Heart right ventricle (tissue), 16 donors: ENCODE measurements around the gene SLC36A1. TPM values are rescaled to one million over a fixed set of nuclear protein-coding genes. Genes with fewer than 3 reads are reported as not detected.
A peak's percentile ranks its signal among the peaks of the same experiment; 100 is the strongest.

ENCODE experiments used
- ATAC-seq, 8 donors: fragments of 200-7000 bp; cut with Tn5 transposase; one replicate each; pipeline ENCODE4 v1.9.1; 2020; ENCODE audit warnings: mild to moderate bottlenecking in 8 of 8, moderate library complexity in 8 of 8, moderate number of reproducible peaks in 1 of 8
- DNase-seq, 2 donors: peaks; one replicate each; pipeline ENCODE4 v3.0.0-alpha.2; 2020
- H3K27ac ChIP-seq, 10 donors: fragments of 200-600 bp; sonication (generic) in 2 of 10; one replicate each; pipeline versions ENCODE4 v1.5.0 to v1.8.0; 2020 to 2022; ENCODE audit warnings: mild to moderate bottlenecking in 3 of 10
- H3K27me3 ChIP-seq, 7 donors: fragments of 200-600 bp; one replicate each; pipeline ENCODE4 v1.8.0; 2021 to 2022; ENCODE audit warnings: mild to moderate bottlenecking in 2 of 7
- H3K36me3 ChIP-seq, 9 donors: fragments of 200-600 bp; sonication (generic) in 1 of 9; one replicate each; pipeline versions ENCODE4 v1.5.0 to v1.8.0; 2020 to 2022; ENCODE audit warnings: mild to moderate bottlenecking in 2 of 9
- H3K4me1 ChIP-seq, 9 donors: fragments of 200-600 bp; sonication (generic) in 1 of 9; one replicate each; pipeline versions ENCODE4 v1.5.0 to v1.8.0; 2020 to 2022; ENCODE audit warnings: mild to moderate bottlenecking in 4 of 9
- H3K4me3 ChIP-seq, 10 donors: fragments of 200-600 bp; sonication (generic) in 2 of 10; one replicate each; pipeline versions ENCODE4 v1.5.0 to v1.8.0; 2020 to 2022; ENCODE audit warnings: mild to moderate bottlenecking in 7 of 10, moderate library complexity in 2 of 10
- H3K9me3 ChIP-seq, 11 donors: fragments of 200-600 bp in 10 of 11; sonication (generic) in 2 of 11; one replicate each; pipeline versions ENCODE4 v1.5.0 to v1.8.0; 2013 to 2022; ENCODE audit warnings: mild to moderate bottlenecking in 2 of 11, control low read depth in 1 of 11, moderate library complexity in 1 of 11
- CTCF ChIP-seq, 9 donors: fragments of 200-600 bp; sonication (generic) in 2 of 9; IDR thresholded peaks; one replicate each; pipeline versions ENCODE4 v1.5.0 to v1.8.0; 2021 to 2022; ENCODE audit warnings: antibody characterized with exemption in 9 of 9, mild to moderate bottlenecking in 5 of 9, moderate library complexity in 1 of 9
- WGBS, 2 donors: extraction: QIAGEN DNeasy Blood & Tissue Kit; methylation state at CpG; one replicate each; pipeline ENCODE4 v1.1.7; 2013; ENCODE audit warnings: inconsistent platforms in 1 of 2; 5-methylcytosine and 5-hydroxymethylcytosine counted together
- intact Hi-C, 10 donors: fragments of 100-400 bp; cut with DNase I; formaldehyde crosslinking; loops; one replicate each; pipeline versions ENCODE4 v1.11.1 to v1.14.2; 2022
- polyA plus RNA-seq, 2 donors: library from polyadenylated mRNA; stranded (reverse); fragments of 200-250 nt; gene quantifications; one replicate each; pipeline ENCODE4 v1.2.3, GENCODE V29; 2013
- total RNA-seq, 10 donors: library from RNA; stranded (reverse); fragmentation: NEBNext Ultra II Directional in 3 of 10; extraction: Animal tissue kit (Norgen Biotek cat#: 25700) in 3 of 10; gene quantifications; one replicate each; pipeline versions ENCODE4 v1.2.1 to v1.2.4, GENCODE V29; 2021 to 2023
- donor health status: Arrhythmogenic right ventricular cardiomyopathy.
- donor health status: ischemic (EF 13 %, LVEDD 7.1; RV severe dilation, severe dysfunction).
- donor health status: healthy with polysubstance abuse.
- donor health status: DM: no; HTN: yes; CAD: no.
- donor health status: DM: no; HTN: no; CAD: no.
- donor health status: ischemic (EF 25% LVEDD 6.9; RV normal size, moderate dysfunction).
- donor health status: ischemic (EF 25% LVEDD 5.7; RV mildly dilated, moderate dysfunction).
- donor health status: healthy.
- donor health status: DM: yes; HTN: yes; CAD: no.
- donor health status: Ischemic cardiomyopathy.
- donor health status: ischemic (EF 35%, LVEDD 5.7; RV mildly dilated, moderate dysfunction).
- donor health status: nonischemic (EF 11% LVEDD 7.7; RV severe dilation, severe dysfunction).
- donor health status: DM: yes; HTN: yes; CAD: no.
- donor health status: PGD.
- donor health status: ischemic (EF 29% LVEDD 5.4; RV normal size, mild dysfunction).
- donor health status: nonischemic (EF 23%, LVEDD 6.1; RV moderate dilation, normal function).

SLC36A1 gene
- total and polyA plus RNA-seq, 12 donors, result 0.94 to 15.3 (median 2.6) TPM

GRCh38 chr5:151459680-151460324, 12.4 kb downstream of the SLC36A1 start:
- peaks cover 0 to 3% (median 0%) of the 10 kb centered on the region in 9 donors for H3K4me1 ChIP-seq
- H3K4me3 ChIP-seq, result no peak overlapping the region
- H3K27ac ChIP-seq, result no peak overlapping the region
- no peak for DNase-seq
- no peaks in the 10 kb centered on the region for H3K9me3 ChIP-seq
- WGBS, 2 donors, result 56 to 61% methylated on average over 4 of the region's 4 CpGs
- TF ChIP-seq CTCF (IDR thresholded peaks at IDR 0.05), result no peak
- H3K27me3 ChIP-seq, result no peaks in the 10 kb centered on the region
- ATAC-seq, result no peak
- intact Hi-C loops, result no loop called here
- peaks cover 0 to 61% (median 3%) of the 10 kb centered on the region in 9 donors for H3K36me3 ChIP-seq

- DNase-seq, result no peak
- H3K4me3 ChIP-seq, result no peak overlapping the region
- H3K36me3 ChIP-seq, result peaks cover 0 to 76% (median 6%) of the 10 kb centered on the region in 9 donors
- no peak overlapping the region for H3K27ac ChIP-seq
- intact Hi-C loops, result no loop called here
- H3K27me3 ChIP-seq, result no peaks in the 10 kb centered on the region
- 75 to 93% methylated on average over 3 of the region's 3 CpGs for WGBS, 2 donors
- no peaks in the 10 kb centered on the region for H3K9me3 ChIP-seq
- no peak for ATAC-seq
- TF ChIP-seq CTCF (IDR thresholded peaks at IDR 0.05), result no peak
- H3K4me1 ChIP-seq, result peaks cover 0 to 3% (median 0%) of the 10 kb centered on the region in 9 donors
Observed at GRCh38 chr5:151461312-151461711, 13.9 kb downstream of the SLC36A1 start.

GRCh38 chr5:151463137-151464029, 16.0 kb downstream of the SLC36A1 start:
- Histone ChIP-seq H3K4me1 (no peaks in the 10 kb centered on the region), H3K27ac (no peak overlapping the region), H3K27me3 (no peaks in the 10 kb centered on the region), H3K9me3 (no peaks in the 10 kb centered on the region), H3K4me3 (no peak overlapping the region), H3K36me3 (peaks cover 0 to 87% (median 11%) of the 10 kb centered on the region in 9 donors)
- WGBS, 2 donors, result 62 to 66% methylated on average over 5 of the region's 5 CpGs
- intact Hi-C loops, result no loop called here
- DNase-seq, result no peak
- peak in 4 of 9 donors; percentile 7 to 29 (median 23) for TF ChIP-seq CTCF (IDR thresholded peaks at IDR 0.05)
- ATAC-seq, result no peak

GRCh38 chr5:151464101-151464500, 16.7 kb downstream of the SLC36A1 start:
- intact Hi-C loops, result no loop called here
- TF ChIP-seq CTCF (IDR thresholded peaks at IDR 0.05), result no peak
- no peak overlapping the region for H3K27ac ChIP-seq
- DNase-seq (no peak), ATAC-seq (no peak)
- no peaks in the 10 kb centered on the region for H3K27me3 ChIP-seq
- peaks cover 0 to 87% (median 11%) of the 10 kb centered on the region in 9 donors for H3K36me3 ChIP-seq
- no peaks in the 10 kb centered on the region for H3K9me3 ChIP-seq
- no peak overlapping the region for H3K4me3 ChIP-seq
- 51 to 67% methylated on average over 4 of the region's 4 CpGs for WGBS, 2 donors
- H3K4me1 ChIP-seq, result no peaks in the 10 kb centered on the region
